SK-N-SH (cell line): ENCODE results near the gene FSHR. TPM values are rescaled to one million over a fixed set of nuclear protein-coding genes. Genes with fewer than 3 reads are reported as not detected.

Experiments used
- CTCF ChIA-PET: fragments of 300-600, 350-600 bp; formaldehyde crosslinking; extraction: SDS; loops from one replicate; lab custom pipeline; 2021; lab: Yijun Ruan, JAX
- POLR2A ChIA-PET: fragments of 350-600 bp; sonication (Branson Sonifier 250); formaldehyde crosslinking; extraction: SDS; loops from one replicate; lab custom pipeline; 2020; ENCODE audit warnings: antibody characterized with exemption, inconsistent platforms; lab: Yijun Ruan, JAX
- DNase-seq: peaks from one replicate; pipeline ENCODE4 v3.0.0; 2012
- H2AFZ ChIP-seq: fragments of 200-600 bp; sonication (generic); 2 replicates; pipeline ENCODE4 v1.8.1; 2016; ENCODE audit warnings: antibody characterized with exemption, mild to moderate bottlenecking, low read depth
- H3F3A ChIP-seq: fragments of 200-600 bp; sonication (generic); replicated peaks from 2 replicates; pipeline ENCODE3; 2016; ENCODE audit warnings: antibody characterized with exemption, mild to moderate bottlenecking; ENCODE audit not compliant: insufficient read depth
- H3K27ac ChIP-seq, 2 experiments: fragments of 200-500 bp in 1 of 2; fragments of 200-600 bp in 1 of 2; sonication (Bioruptor generic) in 1 of 2; sonication (generic), shearing (Covaris generic) in 1 of 2; 2 replicates each; pipeline versions ENCODE4 v1.5.1 to v1.6.1; 2014 to 2016; ENCODE audit warnings: low read depth in 2 of 2, inconsistent platforms in 1 of 2, low read length in 1 of 2, mild to moderate bottlenecking in 1 of 2, mixed read lengths in 1 of 2
- H3K27me3 ChIP-seq: fragments of 200-600 bp; sonication (generic), shearing (Covaris generic); 2 replicates; pipeline ENCODE4 v1.6.1; 2016; ENCODE audit warnings: mixed run types; ENCODE audit not compliant: insufficient read depth
- H3K36me3 ChIP-seq, 2 experiments: fragments of 200-500 bp in 1 of 2; fragments of 200-600 bp in 1 of 2; sonication (Bioruptor generic) in 1 of 2; sonication (generic) in 1 of 2; replicated peaks in 1 of 2; 2 replicates each; pipeline versions ENCODE3 to v1.5.1; 2014 to 2016; ENCODE audit warnings: low read length in 1 of 2, mild to moderate bottlenecking in 1 of 2; ENCODE audit not compliant: insufficient read depth in 2 of 2, control insufficient read depth in 1 of 2
- H3K4me1 ChIP-seq, 2 experiments: fragments of 200-500 bp in 1 of 2; fragments of 200-600 bp in 1 of 2; sonication (Bioruptor generic) in 1 of 2; sonication (generic), shearing (Covaris generic) in 1 of 2; 2 replicates each; pipeline versions ENCODE4 v1.5.1 to v1.6.1; 2014 to 2016; ENCODE audit warnings: low read depth in 1 of 2, low read length in 1 of 2, mixed run types in 1 of 2; ENCODE audit not compliant: insufficient read depth in 2 of 2, control insufficient read depth in 1 of 2
- H3K4me2 ChIP-seq: fragments of 200-600 bp; sonication (generic), shearing (Covaris generic); 2 replicates; pipeline ENCODE4 v1.6.1; 2017; ENCODE audit warnings: mixed run types
- H3K4me3 ChIP-seq, 2 experiments: fragments of 200-500 bp in 1 of 2; fragments of 200-600 bp in 1 of 2; sonication (Bioruptor generic) in 1 of 2; sonication (generic), shearing (Covaris generic) in 1 of 2; 2 replicates each; pipeline versions ENCODE4 v1.5.1 to v1.8.1; 2014 to 2016; ENCODE audit warnings: low read depth in 2 of 2, inconsistent platforms in 1 of 2, low read length in 1 of 2, mild to moderate bottlenecking in 1 of 2, mixed read lengths in 1 of 2, moderate library complexity in 1 of 2
- H3K79me2 ChIP-seq: fragments of 200-600 bp; sonication (generic); 2 replicates; pipeline ENCODE4 v1.8.1; 2017; ENCODE audit warnings: mild to moderate bottlenecking; ENCODE audit not compliant: insufficient read depth
- H3K9ac ChIP-seq: fragments of 200-600 bp; sonication (generic); 2 replicates; pipeline ENCODE4 v1.6.1; 2017; ENCODE audit warnings: mixed run types
- H3K9me2 ChIP-seq: fragments of 200-600 bp; sonication (generic); 2 replicates; pipeline ENCODE4 v1.6.1; 2017; ENCODE audit warnings: mixed run types
- H3K9me3 ChIP-seq: fragments of 200-600 bp; sonication (generic); 2 replicates; pipeline ENCODE4 v1.6.1; 2017; ENCODE audit warnings: mixed run types, mild to moderate bottlenecking, moderate library complexity
- H4K20me1 ChIP-seq: fragments of 200-600 bp; sonication (generic); 2 replicates; pipeline ENCODE4 v1.6.1; 2017; ENCODE audit warnings: mild to moderate bottlenecking, mixed run types; ENCODE audit not compliant: insufficient read depth
- ELF1 ChIP-seq: IDR thresholded peaks from 2 replicates; pipeline ENCODE4 v1.4.0; 2012
- EP300 ChIP-seq, 2 experiments: IDR thresholded peaks; 2 replicates each; pipeline versions ENCODE4 v1.4.0 to v1.6.1; 2012; ENCODE audit warnings: borderline replicate concordance in 1 of 2, low read depth in 1 of 2, low read length in 1 of 2
- EZH2phosphoT487 ChIP-seq: fragments of 200-600 bp; sonication (generic); IDR thresholded peaks from 2 replicates; pipeline ENCODE4 v1.6.1; 2017; ENCODE audit warnings: low read depth, mixed run types, mild to moderate bottlenecking, antibody characterized with exemption, moderate library complexity, borderline replicate concordance
- FOSL2 ChIP-seq: IDR thresholded peaks from 2 replicates; pipeline ENCODE4 v1.4.0; 2012; ENCODE audit warnings: low read depth, mild to moderate bottlenecking, moderate library complexity, borderline replicate concordance
- FOXJ3 ChIP-seq: sonication (generic); formaldehyde crosslinking; IDR thresholded peaks from 2 replicates; pipeline ENCODE4 v1.5.1; 2020; ENCODE audit warnings: mild to moderate bottlenecking, missing genetic modification reagents
- FOXM1 ChIP-seq: IDR thresholded peaks from 2 replicates; pipeline ENCODE4 v1.4.0; 2012; ENCODE audit warnings: low read depth, mild to moderate bottlenecking
- GABPA ChIP-seq: IDR thresholded peaks from 2 replicates; pipeline ENCODE4 v1.4.0; 2012; ENCODE audit warnings: low read depth, mild to moderate bottlenecking
- GATA2 ChIP-seq: sonication (generic); formaldehyde crosslinking; IDR thresholded peaks from 2 replicates; pipeline ENCODE4 v1.5.0; 2020; ENCODE audit warnings: mild to moderate bottlenecking, missing genetic modification reagents
- IRF3 ChIP-seq: fragments of 150-350 bp; IDR thresholded peaks from 2 replicates; pipeline ENCODE4 v1.6.1; 2016; ENCODE audit warnings: mild to moderate bottlenecking, low read depth, low read length
- JUND ChIP-seq: IDR thresholded peaks from 2 replicates; pipeline ENCODE4 v1.4.0; 2012
- MAX ChIP-seq: IDR thresholded peaks from 2 replicates; pipeline ENCODE4 v1.4.0; 2012; ENCODE audit warnings: low read depth
- NRF1 ChIP-seq: IDR thresholded peaks from 2 replicates; pipeline ENCODE4 v1.6.1; 2012; ENCODE audit warnings: low read depth, mild to moderate bottlenecking, low read length
- RAD21 ChIP-seq: IDR thresholded peaks from 2 replicates; pipeline ENCODE4 v1.6.1; 2012; ENCODE audit warnings: mild to moderate bottlenecking, low read length
- RXRA ChIP-seq: IDR thresholded peaks from 2 replicates; pipeline ENCODE4 v1.4.0; 2012; ENCODE audit warnings: low read depth, mild to moderate bottlenecking, borderline replicate concordance
- SIN3A ChIP-seq: IDR thresholded peaks from 2 replicates; pipeline ENCODE4 v1.6.1; 2012; ENCODE audit warnings: low read depth, mild to moderate bottlenecking, low read length, moderate library complexity, borderline replicate concordance
- SMC3 ChIP-seq: IDR thresholded peaks from 2 replicates; pipeline ENCODE4 v1.6.1; 2012; ENCODE audit warnings: low read depth, low read length, improper control_type of control experiment
- TAF1 ChIP-seq: IDR thresholded peaks from 2 replicates; pipeline ENCODE4 v1.6.1; 2012; ENCODE audit warnings: low read depth, mild to moderate bottlenecking, low read length, moderate library complexity, borderline replicate concordance
- TEAD4 ChIP-seq: IDR thresholded peaks from 2 replicates; pipeline ENCODE4 v1.4.0; 2012; ENCODE audit warnings: mild to moderate bottlenecking, borderline replicate concordance; ENCODE audit not compliant: insufficient read depth
- WGBS: methylation state at CpG from one replicate; pipeline ENCODE4 v1.1.6; 2017; ENCODE audit warnings: low lambda C conversion rate; 5-methylcytosine and 5-hydroxymethylcytosine counted together
- polyA plus RNA-seq, 3 experiments: library from polyadenylated mRNA; depleted of rRNA; stranded (reverse); fragments of >200 nt; gene quantifications; 2 replicates each; pipeline ENCODE4 v1.2.3, GENCODE V29; 2012
- TF ChIP-seq, protein P1 (sequence below): IDR thresholded peaks from 2 replicates; pipeline ENCODE4 v1.4.0; 2012; ENCODE audit warnings: low read depth, borderline replicate concordance
- TF ChIP-seq, protein P2 (sequence below): fragments of 200-600 bp; sonication (generic); IDR thresholded peaks from 2 replicates; pipeline ENCODE4 v1.6.1; 2017; ENCODE audit warnings: antibody characterized with exemption, mild to moderate bottlenecking, moderate library complexity

Gene FSHR
- polyA plus RNA-seq, 1 of the 3 experiments (the other 2 are of a cell fraction): not detected

DNA sequence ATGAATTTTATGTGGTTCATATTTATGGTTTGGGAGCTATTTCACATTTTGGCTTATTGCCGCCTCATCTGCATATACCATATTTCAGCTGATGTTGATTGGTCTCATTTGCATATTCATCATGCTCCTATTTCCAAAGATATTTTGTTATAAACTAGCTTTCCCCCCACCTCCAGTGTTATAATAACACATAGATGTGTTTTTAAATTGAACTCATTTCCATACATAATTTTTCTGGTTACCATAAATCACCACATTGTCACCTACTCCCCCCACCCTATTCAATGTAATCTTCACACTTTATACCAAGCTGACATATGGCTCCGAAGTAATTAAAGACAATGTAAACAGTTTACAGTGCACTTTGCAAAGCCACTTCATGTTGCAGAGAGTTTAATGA is 101.2 kb downstream of the FSHR start:
- H3K9me3 ChIP-seq: peaks cover 12% of the 10 kb centered on the region; the same call in 1 of the 2 replicates
- TF ChIP-seq TEAD4 (no peak), GABPA (no peak), FOXJ3 (no peak), EP300 (IDR thresholded peaks at IDR 0.05; ENCODE audit: borderline replicate concordance in 1 of 2, low read depth in 1 of 2, low read length in 1 of 2) (no peak), NRF1 (no peak), TAF1 (no peak), EZH2phosphoT487 (no peak), RXRA (no peak), FOXM1 (no peak), FOSL2 (no peak), ELF1 (no peak), IRF3 (no peak), SMC3 (no peak), MAX (no peak), RAD21 (no peak), GATA2 (CRISPR knock-in tag) (no peak)
- TF ChIP-seq, protein P1, sequence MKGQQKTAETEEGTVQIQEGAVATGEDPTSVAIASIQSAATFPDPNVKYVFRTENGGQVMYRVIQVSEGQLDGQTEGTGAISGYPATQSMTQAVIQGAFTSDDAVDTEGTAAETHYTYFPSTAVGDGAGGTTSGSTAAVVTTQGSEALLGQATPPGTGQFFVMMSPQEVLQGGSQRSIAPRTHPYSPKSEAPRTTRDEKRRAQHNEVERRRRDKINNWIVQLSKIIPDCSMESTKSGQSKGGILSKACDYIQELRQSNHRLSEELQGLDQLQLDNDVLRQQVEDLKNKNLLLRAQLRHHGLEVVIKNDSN: no peak
- no peak overlapping the region for H2AFZ ChIP-seq
- CTCF ChIA-PET: interaction anchor here (0.8 kb wide), 1 partner anchor 9 kb away, joined by 3 read pairs; no protein-coding TSS in a partner anchor
- no peak overlapping the region for H3K4me3 ChIP-seq
- no peaks in the 10 kb centered on the region for H3K9me2 ChIP-seq
- no peaks in the 10 kb centered on the region for H3K27me3 ChIP-seq
- POLR2A ChIA-PET: no interaction called here
- no peaks in the 10 kb centered on the region for H3K4me1 ChIP-seq
- no peaks in the 10 kb centered on the region for H3K79me2 ChIP-seq
- no peak for DNase-seq
- H3F3A ChIP-seq: no peaks in the 10 kb centered on the region
- H4K20me1 ChIP-seq: no peaks in the 10 kb centered on the region
- H3K36me3 ChIP-seq: no peaks in the 10 kb centered on the region
- WGBS: 13% methylated on average over 2 of the region's 2 CpGs
- no peak overlapping the region for H3K9ac ChIP-seq
- H3K27ac ChIP-seq: no peak overlapping the region
- no peak overlapping the region for H3K4me2 ChIP-seq

DNA sequence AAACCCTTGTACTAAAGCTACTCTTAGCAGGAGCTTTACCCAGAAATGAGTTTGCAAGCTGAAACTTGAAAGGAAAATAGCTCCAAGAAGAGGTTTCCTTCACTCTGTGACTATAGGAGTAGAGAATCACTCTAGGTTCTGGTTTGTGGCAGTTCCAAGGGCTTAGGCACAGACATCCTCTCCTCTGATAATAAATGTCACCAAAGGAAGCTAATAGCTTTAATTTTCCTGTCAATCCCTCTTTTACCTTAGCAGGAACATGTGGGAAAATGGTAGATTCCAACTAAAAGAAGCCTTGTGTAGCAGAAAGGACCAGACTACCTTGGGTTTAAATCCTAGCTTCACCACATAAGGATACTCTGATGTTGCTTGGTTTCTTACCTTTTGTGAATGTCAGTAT is 104.0 kb downstream of the FSHR start:
- Histone ChIP-seq H3K4me2 (no peak overlapping the region), H3K79me2 (no peaks in the 10 kb centered on the region), H3K36me3 (no peaks in the 10 kb centered on the region), H3K9ac (no peak overlapping the region), H3K27ac (no peak overlapping the region), H4K20me1 (no peaks in the 10 kb centered on the region), H3K9me2 (no peaks in the 10 kb centered on the region), H2AFZ (no peak overlapping the region), H3F3A (no peaks in the 10 kb centered on the region), H3K4me1 (no peaks in the 10 kb centered on the region), H3K9me3 (peaks cover 7% of the 10 kb centered on the region; the same call in 1 of the 2 replicates), H3K4me3 (no peak overlapping the region), H3K27me3 (no peaks in the 10 kb centered on the region)
- POLR2A ChIA-PET: no interaction called here
- CTCF ChIA-PET: interaction anchor here (0.5 kb wide), 1 partner anchor 30 kb away, joined by 3 read pairs; no protein-coding TSS in a partner anchor
- no peak for DNase-seq
- TF ChIP-seq GABPA: no peak
- no peak for TF ChIP-seq ELF1
- no peak for TF ChIP-seq SIN3A
- TF ChIP-seq, protein P2, sequence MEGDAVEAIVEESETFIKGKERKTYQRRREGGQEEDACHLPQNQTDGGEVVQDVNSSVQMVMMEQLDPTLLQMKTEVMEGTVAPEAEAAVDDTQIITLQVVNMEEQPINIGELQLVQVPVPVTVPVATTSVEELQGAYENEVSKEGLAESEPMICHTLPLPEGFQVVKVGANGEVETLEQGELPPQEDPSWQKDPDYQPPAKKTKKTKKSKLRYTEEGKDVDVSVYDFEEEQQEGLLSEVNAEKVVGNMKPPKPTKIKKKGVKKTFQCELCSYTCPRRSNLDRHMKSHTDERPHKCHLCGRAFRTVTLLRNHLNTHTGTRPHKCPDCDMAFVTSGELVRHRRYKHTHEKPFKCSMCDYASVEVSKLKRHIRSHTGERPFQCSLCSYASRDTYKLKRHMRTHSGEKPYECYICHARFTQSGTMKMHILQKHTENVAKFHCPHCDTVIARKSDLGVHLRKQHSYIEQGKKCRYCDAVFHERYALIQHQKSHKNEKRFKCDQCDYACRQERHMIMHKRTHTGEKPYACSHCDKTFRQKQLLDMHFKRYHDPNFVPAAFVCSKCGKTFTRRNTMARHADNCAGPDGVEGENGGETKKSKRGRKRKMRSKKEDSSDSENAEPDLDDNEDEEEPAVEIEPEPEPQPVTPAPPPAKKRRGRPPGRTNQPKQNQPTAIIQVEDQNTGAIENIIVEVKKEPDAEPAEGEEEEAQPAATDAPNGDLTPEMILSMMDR: no peak
- TF ChIP-seq JUND: no peak
